Measurements from ENCODE around the gene LTBP2. TPM values are rescaled to one million over a fixed set of nuclear protein-coding genes. Genes with fewer than 3 reads are reported as not detected.
A peak's percentile ranks its signal among the peaks of the same experiment; 100 is the strongest.

The LTBP2 gene
- total RNA-seq, 1 donor from 2014 or later = 16.5 TPM

- no peak for DNase-seq (ENCODE audit: low read depth)
Observed at GRCh38 chr14:74509587-74510222, 102.3 kb downstream of the LTBP2 start.

- no peak for DNase-seq (ENCODE audit: low read depth)
Observed at GRCh38 chr14:74508844-74509428, 103.1 kb downstream of the LTBP2 start.

GRCh38 chr14:74508292-74508731, 103.7 kb downstream of the LTBP2 start:
- DNase-seq (ENCODE audit: low read depth) = no peak

GRCh38 chr14:74507840-74508239, 104.2 kb downstream of the LTBP2 start:
- no peak for DNase-seq (ENCODE audit: low read depth)

GRCh38 chr14:74507085-74507484, 105.0 kb downstream of the LTBP2 start:
- no peak for DNase-seq (ENCODE audit: low read depth)

GRCh38 chr14:74506411-74506851, 105.6 kb downstream of the LTBP2 start:
- no peak for DNase-seq (ENCODE audit: low read depth)

GRCh38 chr14:74505831-74506230, 106.2 kb downstream of the LTBP2 start:
- no peak for DNase-seq (ENCODE audit: low read depth)

GRCh38 chr14:74504874-74505720, 106.9 kb downstream of the LTBP2 start:
- DNase-seq (ENCODE audit: low read depth) = no peak

GRCh38 chr14:74504412-74504811, 107.6 kb downstream of the LTBP2 start:
- DNase-seq (ENCODE audit: low read depth) = no peak

- no peak for DNase-seq (ENCODE audit: low read depth)
Observed at GRCh38 chr14:74503938-74504335, 108.1 kb downstream of the LTBP2 start.

- DNase-seq (ENCODE audit: low read depth) = no peak
Observed at GRCh38 chr14:74503291-74503937, 108.6 kb downstream of the LTBP2 start.

GRCh38 chr14:74502236-74503019, 109.6 kb downstream of the LTBP2 start:
- peak; percentile 44 for DNase-seq (ENCODE audit: low read depth)

- no peak for DNase-seq (ENCODE audit: low read depth)
Observed at GRCh38 chr14:74501691-74502090, 110.3 kb downstream of the LTBP2 start.

- DNase-seq (ENCODE audit: low read depth) = peak; percentile 65
Observed at GRCh38 chr14:74501135-74501614, 110.9 kb downstream of the LTBP2 start.

GRCh38 chr14:74500417-74501134, 111.5 kb downstream of the LTBP2 start:
- no peak for DNase-seq (ENCODE audit: low read depth)

- no peak for DNase-seq (ENCODE audit: low read depth)
Observed at GRCh38 chr14:74495356-74495755, 116.7 kb downstream of the LTBP2 start.

- DNase-seq (ENCODE audit: low read depth) = peak; percentile 99
Observed at GRCh38 chr14:74493343-74494261, 118.4 kb downstream of the LTBP2 start, which contains the start of gene ISCA2. Gene ISCA2, plus strand, starts transcription at chr14:74493765. Its CDS starts 10 bp downstream, at chr14:74493775.

GRCh38 chr14:74492776-74493342, 119.2 kb downstream of the LTBP2 start, which contains the start of gene NPC2:
Gene NPC2, minus strand, starts transcription at chr14:74493305. Its CDS starts 31 bp downstream, at chr14:74493274.
- DNase-seq (ENCODE audit: low read depth) = no peak
